ENCODE data around the gene PBX3.

The PBX3 gene

GRCh38 chr9:125956102-125956501 lies 208.9 kb downstream of the PBX3 start:
- DNase-seq = no peak

- DNase-seq = no peak
Measured at GRCh38 chr9:125959315-125959714, 212.1 kb downstream of the PBX3 start.

- no peak for DNase-seq
Measured at GRCh38 chr9:125959951-125960619, 212.9 kb downstream of the PBX3 start.

GRCh38 chr9:125960626-125961025 lies 213.5 kb downstream of the PBX3 start:
- DNase-seq = no peak

- DNase-seq = no peak
Measured at GRCh38 chr9:125961072-125961471, 213.9 kb downstream of the PBX3 start.

GRCh38 chr9:125963932-125964331 lies 216.8 kb downstream of the PBX3 start:
- DNase-seq = no peak

GRCh38 chr9:125964702-125965225 lies 217.6 kb downstream of the PBX3 start:
- DNase-seq = no peak

GRCh38 chr9:125965477-125965876 lies 218.3 kb downstream of the PBX3 start:
- DNase-seq = no peak

GRCh38 chr9:125966466-125966865 lies 219.3 kb downstream of the PBX3 start:
- no peak for DNase-seq

GRCh38 chr9:125966959-125967711 lies 220.0 kb downstream of the PBX3 start:
- no peak for DNase-seq

GRCh38 chr9:125968714-125969374 lies 221.7 kb downstream of the PBX3 start:
- DNase-seq = no peak

GRCh38 chr9:125969462-125969861 lies 222.3 kb downstream of the PBX3 start:
- no peak for DNase-seq

- DNase-seq = no peak
Measured at GRCh38 chr9:125969868-125970267, 222.7 kb downstream of the PBX3 start.

- DNase-seq = no peak
Measured at GRCh38 chr9:125970340-125970739, 223.2 kb downstream of the PBX3 start.

GRCh38 chr9:125971050-125971449 lies 223.9 kb downstream of the PBX3 start:
- no peak for DNase-seq

- DNase-seq = no peak
Measured at GRCh38 chr9:125972012-125972729, 225.0 kb downstream of the PBX3 start.

- no peak for DNase-seq
Measured at GRCh38 chr9:125973547-125973946, 226.4 kb downstream of the PBX3 start.

- DNase-seq = no peak
Measured at GRCh38 chr9:125974705-125975104, 227.5 kb downstream of the PBX3 start.

- DNase-seq = no peak
Measured at GRCh38 chr9:125977223-125977622, 230.1 kb downstream of the PBX3 start.

GRCh38 chr9:125979383-125979782 lies 232.2 kb downstream of the PBX3 start:
- DNase-seq = no peak

GRCh38 chr9:125982798-125983406 lies 235.7 kb downstream of the PBX3 start:
- DNase-seq = no peak

GRCh38 chr9:125983681-125984080 lies 236.5 kb downstream of the PBX3 start:
- DNase-seq = no peak

- no peak for DNase-seq
Measured at GRCh38 chr9:125984461-125984860, 237.3 kb downstream of the PBX3 start.
